Ramos (cell line): ENCODE data around the gene CCDC174.

ENCODE experiments used
- in situ Hi-C: fragments of 300-500 bp; cut with MboI; formaldehyde crosslinking; loops from one replicate; pipeline ENCODE4 v1.14.3; 2022; ENCODE audit warnings: low sequenced_read_pairs; ENCODE audit not compliant: unreplicated experiment

Gene CCDC174

GRCh38 chr3:14691239-14691638 lies 39.7 kb downstream of the CCDC174 start:
- in situ Hi-C loops: no loop called here

GRCh38 chr3:14691719-14692118 lies 40.2 kb downstream of the CCDC174 start:
- in situ Hi-C loops: no loop called here

GRCh38 chr3:14698601-14699244 lies 47.2 kb downstream of the CCDC174 start:
- in situ Hi-C loops: no loop called here

- in situ Hi-C loops: no loop called here
These were observed 48.1 kb downstream of the CCDC174 start for GRCh38 chr3:14699643-14700042.

GRCh38 chr3:14700891-14701290 lies 49.3 kb downstream of the CCDC174 start:
- in situ Hi-C loops: no loop called here

GRCh38 chr3:14701676-14702075 lies 50.1 kb downstream of the CCDC174 start:
- in situ Hi-C loops: no loop called here

- in situ Hi-C loops: no loop called here
These were observed 51.7 kb downstream of the CCDC174 start for GRCh38 chr3:14703128-14703750.

GRCh38 chr3:14703791-14704190 lies 52.2 kb downstream of the CCDC174 start:
- in situ Hi-C loops: no loop called here

GRCh38 chr3:14706096-14706495 lies 54.5 kb downstream of the CCDC174 start:
- in situ Hi-C loops: no loop called here

- in situ Hi-C loops: no loop called here
These were observed 65.0 kb downstream of the CCDC174 start for GRCh38 chr3:14716591-14716990.

- in situ Hi-C loops: no loop called here
These were observed 65.7 kb downstream of the CCDC174 start for GRCh38 chr3:14717307-14717706.

- in situ Hi-C loops: no loop called here
These were observed 67.0 kb downstream of the CCDC174 start for GRCh38 chr3:14718539-14718938.

GRCh38 chr3:14719006-14719405 lies 67.4 kb downstream of the CCDC174 start:
- in situ Hi-C loops: no loop called here

- in situ Hi-C loops: no loop called here
These were observed 69.7 kb downstream of the CCDC174 start for GRCh38 chr3:14721126-14721864.
